Testis (tissue), 3 donors: ENCODE data around the gene ASTN1. TPM values are rescaled to one million over a fixed set of nuclear protein-coding genes. Genes with fewer than 3 reads are reported as not detected.

Experiments used
- DNase-seq: peaks from one replicate; pipeline ENCODE4 v3.0.0-alpha.2; 2019
- H3K27ac ChIP-seq, 2 donors: fragments of 200-600 bp; sonication (generic); one replicate each; pipeline ENCODE4 v1.5.1; 2019
- H3K27me3 ChIP-seq: fragments of 200-600 bp; sonication (generic); one replicate; pipeline ENCODE4 v1.5.1; 2019
- H3K36me3 ChIP-seq: fragments of 200-600 bp; sonication (generic); one replicate; pipeline ENCODE4 v1.5.1; 2017; ENCODE audit warnings: low read depth; ENCODE audit errors: missing control alignments
- H3K4me1 ChIP-seq: fragments of 200-600 bp; sonication (generic); one replicate; pipeline ENCODE4 v1.5.1; 2019
- H3K4me3 ChIP-seq, 2 donors: fragments of 200-600 bp; sonication (generic); one replicate each; pipeline ENCODE4 v1.5.1; 2017 to 2019
- H3K9me3 ChIP-seq: fragments of 200-600 bp; sonication (generic); one replicate; pipeline ENCODE4 v1.5.1; 2017
- POLR2A ChIP-seq: fragments of 450-650 bp; IDR thresholded peaks from one replicate; pipeline ENCODE4 v1.6.1; 2017; ENCODE audit warnings: antibody characterized with exemption, mild to moderate bottlenecking, moderate library complexity
- WGBS, 2 donors: methylation state at CpG; one replicate each; pipeline ENCODE4 v1.1.5; 2018; 5-methylcytosine and 5-hydroxymethylcytosine counted together
- intact Hi-C: fragments of 100-400 bp; cut with DNase I; formaldehyde crosslinking; loops from one replicate; pipeline ENCODE4 v1.15.1; 2023; ENCODE audit warnings: low total_unique reads
- polyA plus RNA-seq: library from polyadenylated mRNA; stranded (reverse); fragments of 350-450 nt; fragmentation: Illumina TruSeq; extraction: RNeasy Lipid Tissue Mini Kit (QIAGEN cat#74804); gene quantifications from one replicate; pipeline ENCODE4 v1.2.3, GENCODE V29; 2014; ENCODE audit warnings: low read depth, low replicate concordance; ENCODE audit not compliant: insufficient read depth
- total RNA-seq, 2 donors: library from RNA; depleted of rRNA; stranded (reverse); fragments of >200 nt; gene quantifications; one replicate each; pipeline ENCODE4 v1.2.3, GENCODE V29; 2016
- TF ChIP-seq, protein P1 (sequence below), 3 experiments: fragments of 450-650 bp in 2 of 3; fragments of 200-600 bp in 1 of 3; sonication (generic) in 1 of 3; IDR thresholded peaks; one replicate each; pipeline ENCODE4 v1.5.1; 2016 to 2019; ENCODE audit warnings: antibody characterized with exemption in 3 of 3, mild to moderate bottlenecking in 2 of 3, moderate library complexity in 1 of 3

Gene ASTN1
- total and polyA plus RNA-seq, 3 donors from 2014 or later, result 1.2 to 2.7 (median 2.1) TPM

DNA sequence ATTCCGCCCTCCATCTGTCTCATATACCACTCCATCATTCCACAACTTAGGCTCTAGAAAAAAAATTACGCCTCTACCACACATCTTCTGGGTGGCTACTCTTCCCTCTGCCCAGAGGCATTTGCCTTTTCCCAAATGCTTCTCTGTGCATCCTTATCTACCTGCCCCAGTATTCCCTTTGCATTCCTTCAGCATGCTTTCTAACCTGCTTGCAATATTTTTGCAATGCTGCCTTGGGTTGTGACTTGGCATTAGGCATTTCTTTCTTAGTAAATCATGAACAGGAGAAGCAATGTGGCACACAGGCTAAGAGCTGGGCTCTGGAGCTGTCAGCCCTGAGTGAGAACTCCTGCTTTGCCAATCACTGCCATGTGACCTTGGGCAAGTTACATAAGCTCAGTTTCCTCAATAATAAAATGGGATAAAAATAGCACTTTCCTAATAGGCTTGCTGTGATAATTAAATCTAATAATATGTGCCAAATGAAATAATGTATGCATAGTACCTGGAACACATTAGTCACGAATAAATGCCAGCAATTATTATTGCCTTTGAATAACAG lies 276.0 kb downstream of the ASTN1 start:
- Histone ChIP-seq H3K4me3 (no peak overlapping the region), H3K4me1 (peaks cover 2% of the 10 kb centered on the region), H3K9me3 (no peaks in the 10 kb centered on the region), H3K27ac (no peak overlapping the region), H3K27me3 (no peaks in the 10 kb centered on the region), H3K36me3 (no peaks in the 10 kb centered on the region)
- DNase-seq, result no peak
- WGBS, 2 donors, result 90 to 93% methylated on average over 3 of the region's 3 CpGs
- TF ChIP-seq, protein P1, sequence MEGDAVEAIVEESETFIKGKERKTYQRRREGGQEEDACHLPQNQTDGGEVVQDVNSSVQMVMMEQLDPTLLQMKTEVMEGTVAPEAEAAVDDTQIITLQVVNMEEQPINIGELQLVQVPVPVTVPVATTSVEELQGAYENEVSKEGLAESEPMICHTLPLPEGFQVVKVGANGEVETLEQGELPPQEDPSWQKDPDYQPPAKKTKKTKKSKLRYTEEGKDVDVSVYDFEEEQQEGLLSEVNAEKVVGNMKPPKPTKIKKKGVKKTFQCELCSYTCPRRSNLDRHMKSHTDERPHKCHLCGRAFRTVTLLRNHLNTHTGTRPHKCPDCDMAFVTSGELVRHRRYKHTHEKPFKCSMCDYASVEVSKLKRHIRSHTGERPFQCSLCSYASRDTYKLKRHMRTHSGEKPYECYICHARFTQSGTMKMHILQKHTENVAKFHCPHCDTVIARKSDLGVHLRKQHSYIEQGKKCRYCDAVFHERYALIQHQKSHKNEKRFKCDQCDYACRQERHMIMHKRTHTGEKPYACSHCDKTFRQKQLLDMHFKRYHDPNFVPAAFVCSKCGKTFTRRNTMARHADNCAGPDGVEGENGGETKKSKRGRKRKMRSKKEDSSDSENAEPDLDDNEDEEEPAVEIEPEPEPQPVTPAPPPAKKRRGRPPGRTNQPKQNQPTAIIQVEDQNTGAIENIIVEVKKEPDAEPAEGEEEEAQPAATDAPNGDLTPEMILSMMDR (IDR thresholded peaks at IDR 0.05), result no peak
- no peak for TF ChIP-seq POLR2A
- intact Hi-C loops, result no loop called here

GRCh38 chr1:176885751-176886150 lies 278.8 kb downstream of the ASTN1 start:
- TF ChIP-seq, protein P1 (IDR thresholded peaks at IDR 0.05), result no peak
- no peak for TF ChIP-seq POLR2A
- intact Hi-C loops, result no loop called here
- H3K9me3 ChIP-seq, result no peaks in the 10 kb centered on the region
- no peak overlapping the region for H3K4me3 ChIP-seq
- H3K27ac ChIP-seq, result no peak overlapping the region
- H3K4me1 ChIP-seq, result no peaks in the 10 kb centered on the region
- H3K36me3 ChIP-seq, result no peaks in the 10 kb centered on the region
- H3K27me3 ChIP-seq, result no peaks in the 10 kb centered on the region
- no peak for DNase-seq
- WGBS, 2 donors, result 85 to 86% methylated on average over 2 of the region's 2 CpGs

DNA sequence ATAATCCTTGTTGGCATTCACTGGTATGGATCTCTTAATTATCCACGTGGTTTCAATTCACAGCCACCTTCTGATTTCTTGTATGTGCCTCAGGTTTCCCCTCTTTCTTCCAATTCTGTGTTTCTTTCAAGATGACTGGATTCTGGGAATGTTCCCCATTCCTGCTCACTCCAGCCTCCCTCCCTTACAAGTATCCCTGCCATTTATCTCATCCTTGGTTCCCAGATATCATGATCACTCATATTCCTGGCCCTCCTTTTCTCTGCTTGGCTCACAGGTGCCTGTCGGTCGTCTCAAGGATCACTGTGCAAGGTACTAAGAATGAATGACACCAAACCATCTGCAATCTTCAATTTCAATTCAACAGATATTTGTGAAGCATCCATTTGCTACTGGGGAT lies 279.2 kb downstream of the ASTN1 start:
- intact Hi-C loops, result no loop called here
- no peak overlapping the region for H3K27ac ChIP-seq
- no peaks in the 10 kb centered on the region for H3K9me3 ChIP-seq
- H3K27me3 ChIP-seq, result no peaks in the 10 kb centered on the region
- H3K4me3 ChIP-seq, result no peak overlapping the region
- TF ChIP-seq POLR2A, result no peak
- TF ChIP-seq, protein P1 (IDR thresholded peaks at IDR 0.05), result no peak
- H3K36me3 ChIP-seq, result no peaks in the 10 kb centered on the region
- no peaks in the 10 kb centered on the region for H3K4me1 ChIP-seq
- WGBS, 2 donors, result 91 to 95% methylated on average over 3 of the region's 3 CpGs
- no peak for DNase-seq

DNA sequence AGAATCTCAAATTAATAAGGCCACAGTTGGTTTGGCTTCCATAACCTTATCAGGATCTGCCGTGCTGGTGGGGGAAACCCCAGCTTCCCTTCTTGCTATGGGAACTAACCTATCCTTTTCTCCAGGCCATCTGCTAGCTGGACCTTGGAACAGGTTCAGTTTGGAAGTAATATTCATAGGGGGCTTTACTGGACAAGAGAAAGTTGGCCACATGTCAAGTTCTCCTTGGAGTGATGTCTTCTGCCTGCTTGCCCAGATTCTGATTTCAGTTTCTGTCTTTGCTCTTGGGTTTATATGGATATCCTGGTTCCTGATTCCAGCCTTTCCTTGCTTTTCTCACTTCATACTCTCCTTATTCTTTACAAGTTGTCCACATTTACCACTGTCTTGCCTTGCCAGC lies 279.6 kb downstream of the ASTN1 start:
- no peak overlapping the region for H3K27ac ChIP-seq
- intact Hi-C loops, result no loop called here
- WGBS, 2 donors, result 89 to 92% methylated on average over 1 of the region's 1 CpG

More for the DNA sequence above, 279.6 kb downstream of the ASTN1 start:
- Histone ChIP-seq H3K27me3 (no peaks in the 10 kb centered on the region), H3K9me3 (no peaks in the 10 kb centered on the region), H3K4me3 (no peak overlapping the region), H3K4me1 (no peaks in the 10 kb centered on the region), H3K36me3 (no peaks in the 10 kb centered on the region)
- TF ChIP-seq, protein P1 (IDR thresholded peaks at IDR 0.05), result no peak
- TF ChIP-seq POLR2A, result no peak
- no peak for DNase-seq
